ENCODE data around the gene FBLN2.

DNA sequence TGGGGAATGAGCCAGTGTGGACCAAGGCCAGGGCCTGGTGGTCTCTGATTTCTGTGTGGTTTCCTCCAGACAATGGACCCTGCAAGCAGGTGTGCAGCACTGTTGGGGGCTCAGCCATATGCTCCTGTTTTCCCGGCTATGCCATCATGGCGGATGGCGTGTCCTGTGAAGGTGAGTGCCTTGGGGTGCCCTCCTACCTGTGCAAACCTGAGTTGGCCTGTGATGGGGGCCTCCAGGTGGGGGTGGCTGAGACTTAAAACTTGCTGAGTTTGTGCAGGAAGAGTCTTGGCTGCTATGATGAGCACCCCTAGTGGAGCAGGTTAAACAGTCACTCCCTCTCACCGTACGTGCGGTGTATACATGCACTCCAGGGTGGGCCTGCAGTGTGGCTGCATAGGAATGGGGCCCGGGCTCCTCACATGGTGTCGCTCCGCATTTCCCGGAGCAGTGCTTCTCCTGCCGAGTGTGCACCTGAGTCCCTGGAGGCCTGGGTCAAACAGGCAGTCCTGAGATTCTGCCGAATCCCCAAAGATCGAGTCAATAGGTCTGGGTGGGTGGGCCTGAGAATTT lies 70.8 kb downstream of the FBLN2 start:
- TF ChIP-seq RAD21 (IDR thresholded peaks at IDR 0.05; ENCODE audit: low read length) = no peak
- no peak for TF ChIP-seq CTCF (conservative IDR thresholded peaks at IDR 0.05; ENCODE audit: low read depth, low read length)
- no peak for TF ChIP-seq SMC3 (IDR thresholded peaks at IDR 0.05; ENCODE audit: low read depth, low read length)
- TF ChIP-seq POLR2A (IDR thresholded peaks at IDR 0.05; ENCODE audit: low read depth, low read length) = no peak
- no peak for TF ChIP-seq CEBPB (IDR thresholded peaks at IDR 0.05; ENCODE audit: low read depth, low read length)
- no peak for TF ChIP-seq USF2 (IDR thresholded peaks at IDR 0.05; ENCODE audit: low read depth, low read length)
- TF ChIP-seq CHD1 (IDR thresholded peaks at IDR 0.05; ENCODE audit: low read depth, low read length) = no peak
- TF ChIP-seq MAZ (IDR thresholded peaks at IDR 0.05; ENCODE audit: borderline replicate concordance, low read depth, low read length) = no peak

Measured in IMR-90 (cell line).